Right atrium auricular region (tissue), 2 donors: ENCODE data around the gene CDS2. TPM values are rescaled to one million over a fixed set of nuclear protein-coding genes. Genes with fewer than 3 reads are reported as not detected.

Experiments
- DNase-seq: peaks from one replicate; pipeline ENCODE4 v3.0.0-alpha.2; 2019; ENCODE audit warnings: low spot score
- H3K27ac ChIP-seq, 2 donors: fragments of 200-600 bp; sonication (generic); 1 replicate in 1 of 2; 2 replicates in 1 of 2; pipeline ENCODE4 v1.5.1; 2016 to 2019
- H3K27me3 ChIP-seq, 2 donors: fragments of 200-600 bp; sonication (generic); one replicate each; pipeline versions ENCODE4 v1.5.1 to v1.6.0; 2017 to 2019
- H3K36me3 ChIP-seq: fragments of 200-600 bp; sonication (generic); one replicate; pipeline ENCODE4 v1.5.1; 2016
- H3K4me1 ChIP-seq, 2 donors: fragments of 200-600 bp; sonication (generic); one replicate each; pipeline versions ENCODE4 v1.5.1 to v1.6.0; 2017 to 2019
- H3K4me3 ChIP-seq, 2 donors: fragments of 200-600 bp; sonication (generic); 1 replicate in 1 of 2; 2 replicates in 1 of 2; pipeline ENCODE4 v1.5.1; 2017 to 2019; ENCODE audit warnings: mild to moderate bottlenecking in 1 of 2, moderate library complexity in 1 of 2
- H3K9me3 ChIP-seq, 2 donors: fragments of 200-600 bp; sonication (generic); one replicate each; pipeline ENCODE4 v1.5.1; 2019
- CTCF ChIP-seq, 2 donors: fragments of 200-600 bp; sonication (generic); IDR thresholded peaks; one replicate each; pipeline ENCODE4 v1.5.1; 2019; ENCODE audit warnings: antibody characterized with exemption in 2 of 2
- total RNA-seq, 2 donors: library from RNA; depleted of rRNA; stranded (reverse); fragments of >200 nt; gene quantifications; one replicate each; pipeline ENCODE4 v1.1.0, GENCODE V29; 2016

Gene CDS2
- total RNA-seq, 2 donors from 2014 or later = 45.5 to 60.8 TPM

- H3K27me3 ChIP-seq = no peaks in the 10 kb centered on the region
- H3K27ac ChIP-seq = no peak overlapping the region
- no peak for DNase-seq
- TF ChIP-seq CTCF (IDR thresholded peaks at IDR 0.05) = no peak
- H3K4me3 ChIP-seq = no peak overlapping the region
- no peaks in the 10 kb centered on the region for H3K4me1 ChIP-seq
- H3K36me3 ChIP-seq = peaks cover 11% of the 10 kb centered on the region
- no peaks in the 10 kb centered on the region for H3K9me3 ChIP-seq
Measured at GRCh38 chr20:5088688-5089087, 38.1 kb upstream of the CDS2 start.

- no peaks in the 10 kb centered on the region for H3K9me3 ChIP-seq
- no peak overlapping the region for H3K4me3 ChIP-seq
- H3K36me3 ChIP-seq = peaks cover 11% of the 10 kb centered on the region
- peak overlapping the region; percentile 36 to 41 for H3K27ac ChIP-seq
- no peak for DNase-seq
- H3K27me3 ChIP-seq = no peaks in the 10 kb centered on the region
- no peaks in the 10 kb centered on the region for H3K4me1 ChIP-seq
- no peak for TF ChIP-seq CTCF (IDR thresholded peaks at IDR 0.05)
Measured at GRCh38 chr20:5090191-5090590, 36.6 kb upstream of the CDS2 start.

GRCh38 chr20:5091902-5092301 is 34.9 kb upstream of the CDS2 start:
- peaks cover 18% of the 10 kb centered on the region for H3K36me3 ChIP-seq
- no peak overlapping the region for H3K27ac ChIP-seq
- no peak for TF ChIP-seq CTCF (IDR thresholded peaks at IDR 0.05)
- H3K9me3 ChIP-seq = no peaks in the 10 kb centered on the region
- no peak overlapping the region for H3K4me3 ChIP-seq
- no peaks in the 10 kb centered on the region for H3K27me3 ChIP-seq
- H3K4me1 ChIP-seq = no peaks in the 10 kb centered on the region
- no peak for DNase-seq

- Histone ChIP-seq H3K4me1 (no peaks in the 10 kb centered on the region), H3K27ac (no peak overlapping the region), H3K4me3 (no peak overlapping the region), H3K9me3 (no peaks in the 10 kb centered on the region), H3K27me3 (no peaks in the 10 kb centered on the region), H3K36me3 (peaks cover 23% of the 10 kb centered on the region)
- TF ChIP-seq CTCF (IDR thresholded peaks at IDR 0.05) = no peak
- no peak for DNase-seq
Measured at GRCh38 chr20:5092765-5093339, 34.0 kb upstream of the CDS2 start.

GRCh38 chr20:5095454-5095853 is 31.4 kb upstream of the CDS2 start:
- peaks cover 45% of the 10 kb centered on the region for H3K36me3 ChIP-seq

More at GRCh38 chr20:5095454-5095853, 31.4 kb upstream of the CDS2 start:
- Histone ChIP-seq H3K4me1 (no peaks in the 10 kb centered on the region), H3K27me3 (no peaks in the 10 kb centered on the region), H3K27ac (no peak overlapping the region), H3K9me3 (no peaks in the 10 kb centered on the region), H3K4me3 (no peak overlapping the region)
- peak; percentile 52 for DNase-seq
- no peak for TF ChIP-seq CTCF (IDR thresholded peaks at IDR 0.05)
